GM18505 (cell line): Measurements from ENCODE around the gene CALN1.
"Not testable (repeated sequence)": the region's sequence is repeated elsewhere in the genome, so short reads cannot be mapped to it uniquely, and the experiment has no call there.

ENCODE experiments used
- ATAC-seq: cut with Tn5 transposase; IDR thresholded peaks from one replicate; pipeline ENCODE4 v1.9.1; 2021; ENCODE audit not compliant: unreplicated experiment
- POLR2A ChIP-seq: IDR thresholded peaks from 4 replicates; pipeline ENCODE4 v1.6.1; 2011; ENCODE audit warnings: borderline replicate concordance; ENCODE audit not compliant: insufficient read depth, insufficient read length; ENCODE audit errors: extremely low read depth

CALN1 gene

DNA sequence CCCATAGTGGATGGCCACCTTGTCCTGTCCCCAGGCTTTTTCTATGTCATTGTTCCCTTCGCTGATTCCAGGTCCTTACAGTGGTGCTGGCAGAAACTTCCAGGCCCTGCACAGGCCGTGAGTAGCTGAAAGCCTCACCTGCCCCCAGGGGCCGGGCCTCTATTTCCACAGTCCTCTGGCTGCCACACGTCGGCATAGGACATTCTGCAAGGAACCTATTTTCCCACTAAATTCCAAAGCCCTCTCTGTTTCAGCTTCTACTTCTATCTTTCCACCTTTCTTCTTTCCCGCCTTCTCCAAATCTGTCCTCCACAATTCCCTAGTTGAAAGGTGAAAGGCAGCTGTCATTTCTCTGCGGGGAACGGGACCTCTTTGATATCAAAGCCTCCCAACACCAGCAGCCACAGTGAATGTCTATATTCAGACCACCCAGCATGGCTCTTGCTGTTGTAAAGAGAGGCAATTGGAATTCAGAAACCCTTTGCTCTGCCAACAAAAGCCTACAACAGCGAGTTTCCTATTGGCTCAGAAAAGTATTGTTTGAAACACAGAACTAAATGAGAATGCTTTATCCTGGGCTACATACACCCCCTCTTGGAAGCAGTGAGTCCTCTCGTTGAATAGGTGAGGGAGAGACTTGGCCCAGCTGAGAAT lies 672.5 kb downstream of the CALN1 start:
- ATAC-seq: no peak
- no peak for TF ChIP-seq POLR2A

DNA sequence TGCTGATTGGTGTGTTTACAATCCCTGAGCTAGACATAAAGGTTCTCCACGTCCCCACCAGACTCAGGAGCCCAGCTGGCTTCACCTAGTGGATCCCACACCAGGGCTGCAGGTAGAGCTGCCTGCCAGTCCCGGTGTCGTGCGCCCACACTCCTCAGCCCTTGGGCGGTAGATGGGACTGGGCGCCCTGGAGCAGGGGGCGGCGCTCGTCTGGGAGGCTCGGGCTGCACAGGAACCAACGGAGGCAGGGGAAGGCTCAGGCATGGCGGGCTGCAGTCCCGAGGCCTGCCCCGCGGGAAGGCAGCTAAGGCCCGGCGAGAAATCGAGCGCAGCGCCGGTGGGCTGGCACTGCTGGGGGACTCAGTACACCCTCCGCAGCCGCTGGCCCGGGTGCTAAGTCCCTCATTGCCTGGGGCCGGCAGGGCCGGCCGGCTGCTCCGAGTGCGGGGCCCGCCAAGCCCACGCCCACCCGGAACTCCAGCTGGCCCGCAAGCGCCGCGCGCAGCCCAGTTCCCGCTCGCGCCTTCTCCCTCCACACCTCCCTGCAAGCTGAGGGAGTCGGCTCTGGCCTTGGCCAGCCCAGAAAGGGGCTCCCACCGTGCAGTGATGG lies 674.1 kb downstream of the CALN1 start:
- not testable (repeated sequence) for ATAC-seq

DNA sequence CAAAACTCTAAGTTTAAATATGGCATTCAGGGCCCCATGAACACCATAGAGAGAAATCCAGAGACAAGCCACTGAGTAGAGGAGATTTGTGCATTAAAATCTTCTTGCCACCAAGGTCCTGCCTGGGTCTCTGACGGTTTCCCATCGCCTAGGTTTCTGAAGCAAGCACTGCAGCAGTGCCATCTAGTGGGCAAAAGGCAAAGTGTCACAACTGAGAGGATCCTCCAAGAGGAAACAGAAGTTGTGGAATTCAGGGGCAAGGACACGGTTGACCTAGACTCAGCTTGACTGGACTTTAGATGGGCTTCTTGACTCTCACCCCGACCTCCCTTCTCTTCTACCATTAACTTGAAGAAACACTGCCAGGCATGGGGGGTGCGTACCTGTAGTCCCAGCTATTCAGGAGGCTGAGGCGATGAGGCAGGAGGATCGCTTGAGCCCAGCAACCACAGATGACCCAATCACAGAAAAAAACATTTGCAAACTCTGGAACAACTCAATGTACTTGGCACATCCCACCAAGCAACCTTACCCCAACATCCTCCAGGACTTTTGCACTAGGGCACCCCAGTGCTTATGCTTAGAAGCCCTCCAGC lies 676.1 kb downstream of the CALN1 start:
- ATAC-seq: no peak
- no peak for TF ChIP-seq POLR2A

DNA sequence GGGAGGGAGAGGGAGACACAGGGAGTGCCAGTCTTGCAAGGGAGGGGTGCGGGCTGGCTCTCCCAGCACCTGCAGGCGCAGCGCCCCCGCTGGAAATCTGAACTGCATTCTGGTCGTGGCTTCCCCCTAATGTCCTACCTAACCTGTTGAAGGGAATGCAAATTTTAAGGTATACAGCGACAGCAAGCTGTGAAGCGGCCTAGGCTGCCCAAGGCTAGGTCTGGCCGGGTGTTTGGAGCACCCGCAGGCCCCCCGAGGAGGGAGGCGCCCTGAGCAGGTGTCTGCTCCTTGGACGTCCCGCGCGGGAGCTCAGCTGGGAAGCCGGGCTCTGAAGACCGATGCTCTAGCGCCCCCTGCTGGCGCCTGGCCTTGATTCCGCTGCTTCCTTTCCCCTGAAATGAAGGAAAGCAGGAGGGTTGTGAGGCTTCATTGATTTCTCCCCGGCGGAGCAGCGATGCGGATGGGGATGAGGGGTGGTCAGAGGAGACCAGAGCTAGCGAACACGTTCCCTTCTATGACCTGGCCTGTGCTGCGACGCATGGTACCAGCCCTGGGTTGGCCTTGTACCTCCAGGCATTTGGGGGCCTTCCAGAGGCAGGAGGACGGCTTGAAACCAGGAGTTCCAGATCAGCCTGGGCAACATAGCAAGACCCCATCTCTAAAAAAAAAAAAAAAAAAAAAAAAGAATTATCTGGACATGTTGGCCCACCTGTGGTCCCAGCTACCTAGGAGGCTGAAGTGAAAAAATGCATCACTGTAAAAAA lies 678.8 kb downstream of the CALN1 start:
- TF ChIP-seq POLR2A: no peak
- ATAC-seq: no peak

DNA sequence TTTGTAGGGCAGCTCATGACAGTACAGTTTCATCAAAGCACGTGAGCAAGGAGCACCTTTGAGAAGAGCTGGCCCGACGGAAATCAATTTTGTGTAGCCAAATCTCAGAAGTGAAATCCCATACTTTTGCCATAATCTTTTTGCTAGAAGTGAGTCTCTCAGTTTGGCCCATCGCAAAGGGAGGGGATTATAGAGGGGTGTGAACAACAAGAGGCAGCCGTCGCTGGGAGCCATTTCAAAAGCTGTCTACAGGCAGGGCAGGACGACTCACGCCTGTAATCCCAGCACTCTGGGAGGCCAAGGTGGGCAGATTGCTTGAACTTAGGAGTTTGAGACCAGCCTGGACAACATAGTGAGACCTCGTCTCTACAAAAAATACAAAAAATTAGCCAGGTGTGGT lies 680.4 kb downstream of the CALN1 start:
- TF ChIP-seq POLR2A: no peak
- no peak for ATAC-seq
